Measurements from ENCODE around the gene PI4K2A.

Gene PI4K2A

DNA sequence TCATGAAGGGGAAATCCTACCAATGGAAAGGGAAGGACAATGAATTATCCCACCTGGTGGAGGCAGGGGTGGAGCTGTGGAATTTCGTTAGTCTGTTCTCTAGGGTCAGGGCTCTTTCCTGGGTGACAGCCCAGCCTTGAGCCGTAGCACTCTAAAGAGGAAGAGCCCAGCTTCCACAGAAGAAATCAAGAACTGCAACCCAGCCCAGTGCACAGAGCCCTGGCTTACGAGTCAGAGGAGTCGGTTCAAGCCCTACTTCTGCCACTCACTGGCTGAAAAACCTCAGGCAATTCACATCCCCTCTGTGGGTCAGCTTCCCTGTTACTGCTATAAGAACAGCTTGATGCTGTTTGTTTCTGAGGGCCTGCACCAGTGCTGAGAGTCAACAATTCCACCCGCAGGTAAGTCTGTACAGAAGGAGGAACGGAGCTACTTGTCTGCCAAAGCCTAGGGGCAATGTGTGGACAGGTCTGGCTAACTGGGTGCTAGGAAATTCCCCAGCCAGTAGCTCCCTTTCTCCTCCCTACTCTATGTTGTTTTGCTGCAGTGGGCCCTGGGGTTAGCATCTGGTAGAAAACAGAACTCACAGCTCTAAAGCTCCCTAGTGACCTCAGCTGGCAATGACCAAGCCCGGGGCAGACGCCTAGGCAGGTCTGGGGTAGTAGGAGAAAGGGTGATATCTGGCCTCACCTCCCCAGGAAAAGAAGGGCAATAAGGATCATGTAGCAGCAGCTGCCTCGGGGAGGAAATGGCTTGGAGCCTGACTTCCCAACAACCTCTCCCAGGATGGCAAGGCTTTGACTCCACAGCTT lies 43.3 kb downstream of the PI4K2A start:
- TF ChIP-seq, protein P1, sequence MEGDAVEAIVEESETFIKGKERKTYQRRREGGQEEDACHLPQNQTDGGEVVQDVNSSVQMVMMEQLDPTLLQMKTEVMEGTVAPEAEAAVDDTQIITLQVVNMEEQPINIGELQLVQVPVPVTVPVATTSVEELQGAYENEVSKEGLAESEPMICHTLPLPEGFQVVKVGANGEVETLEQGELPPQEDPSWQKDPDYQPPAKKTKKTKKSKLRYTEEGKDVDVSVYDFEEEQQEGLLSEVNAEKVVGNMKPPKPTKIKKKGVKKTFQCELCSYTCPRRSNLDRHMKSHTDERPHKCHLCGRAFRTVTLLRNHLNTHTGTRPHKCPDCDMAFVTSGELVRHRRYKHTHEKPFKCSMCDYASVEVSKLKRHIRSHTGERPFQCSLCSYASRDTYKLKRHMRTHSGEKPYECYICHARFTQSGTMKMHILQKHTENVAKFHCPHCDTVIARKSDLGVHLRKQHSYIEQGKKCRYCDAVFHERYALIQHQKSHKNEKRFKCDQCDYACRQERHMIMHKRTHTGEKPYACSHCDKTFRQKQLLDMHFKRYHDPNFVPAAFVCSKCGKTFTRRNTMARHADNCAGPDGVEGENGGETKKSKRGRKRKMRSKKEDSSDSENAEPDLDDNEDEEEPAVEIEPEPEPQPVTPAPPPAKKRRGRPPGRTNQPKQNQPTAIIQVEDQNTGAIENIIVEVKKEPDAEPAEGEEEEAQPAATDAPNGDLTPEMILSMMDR (IDR thresholded peaks at IDR 0.05), result no peak

DNA sequence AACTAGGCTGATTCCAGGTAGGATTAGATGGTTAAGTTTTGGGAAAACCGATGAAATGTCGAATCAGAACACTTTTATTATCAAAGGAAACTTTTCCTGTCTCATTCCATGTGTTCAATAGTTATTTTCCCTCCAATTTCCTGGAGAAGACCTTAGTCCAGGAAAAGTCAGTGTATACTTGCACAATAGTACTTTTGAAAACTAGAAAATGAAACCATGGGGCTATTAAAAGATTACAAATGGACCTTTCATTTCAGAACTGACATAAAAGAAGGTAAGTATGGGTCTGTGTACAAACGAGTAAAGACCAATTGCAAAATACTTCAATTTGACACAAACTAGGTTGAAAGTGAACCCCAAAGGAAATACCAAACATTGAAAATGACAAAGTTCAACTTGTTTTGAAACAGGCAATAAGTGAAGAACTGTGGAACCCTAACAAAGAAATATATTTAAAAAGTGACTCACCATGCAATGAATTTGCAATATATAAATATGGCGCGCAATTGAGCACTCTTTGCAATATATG lies 44.5 kb downstream of the PI4K2A start:
- TF ChIP-seq, protein P1 (IDR thresholded peaks at IDR 0.05), result no peak

DNA sequence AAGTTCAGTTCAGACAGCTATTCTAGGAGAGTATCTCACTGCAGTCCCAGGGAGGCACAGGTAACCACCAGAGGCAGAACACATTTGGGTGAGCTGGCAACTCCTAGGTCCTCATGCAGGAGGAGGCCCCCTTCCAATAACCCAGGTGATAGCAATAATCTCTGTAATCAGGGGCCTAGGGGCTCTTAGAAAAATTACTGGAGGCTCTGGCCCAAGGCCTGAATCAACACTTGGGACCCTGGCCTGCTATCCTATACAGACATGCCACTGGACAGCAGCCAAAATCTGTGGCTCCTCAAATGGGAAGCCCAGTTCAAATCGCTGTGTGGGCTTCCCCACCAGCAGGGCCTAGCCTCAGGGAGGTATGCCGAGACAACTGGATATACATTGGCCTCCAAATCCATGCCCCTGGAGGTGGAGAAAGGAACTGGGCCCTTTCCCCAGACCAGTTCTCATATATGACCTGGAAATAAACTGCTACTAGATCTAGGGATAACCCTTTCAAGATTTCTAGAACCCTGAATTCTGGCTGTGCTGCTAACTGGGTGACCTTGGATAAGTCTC lies 45.0 kb downstream of the PI4K2A start:
- TF ChIP-seq, protein P1 (IDR thresholded peaks at IDR 0.05), result no peak

DNA sequence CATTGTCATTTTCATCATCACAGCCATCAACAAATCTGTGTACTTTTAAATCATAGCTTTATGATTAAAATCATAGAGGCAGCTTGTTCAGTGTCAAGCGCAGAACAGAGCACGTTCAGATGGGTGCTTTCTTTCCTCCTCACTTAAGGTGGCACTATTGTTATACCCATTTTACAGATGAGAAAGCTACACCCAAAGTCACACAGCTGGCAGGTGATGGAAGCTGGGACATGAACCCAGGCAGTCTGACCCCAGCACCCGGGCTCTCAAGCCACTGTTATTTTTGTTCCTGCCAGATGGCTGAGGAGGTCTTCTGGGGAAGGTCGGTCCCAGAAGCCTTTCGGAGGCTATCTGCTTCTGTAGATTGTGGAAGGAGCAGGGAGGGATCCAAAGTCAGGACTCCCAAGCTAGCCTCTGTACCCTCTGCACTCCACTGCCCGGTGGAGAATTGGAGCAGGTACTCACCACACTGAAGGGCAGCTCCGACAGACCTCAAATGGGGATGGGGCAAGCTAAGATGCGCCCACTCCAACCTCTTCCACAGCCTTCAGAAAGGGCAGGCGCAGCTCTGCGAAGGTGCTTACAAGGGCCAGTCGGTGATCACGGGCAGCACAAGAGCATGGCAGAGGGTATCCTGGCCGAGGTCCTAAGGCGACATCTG lies 46.0 kb downstream of the PI4K2A start:
- TF ChIP-seq, protein P1 (IDR thresholded peaks at IDR 0.05), result no peak

DNA sequence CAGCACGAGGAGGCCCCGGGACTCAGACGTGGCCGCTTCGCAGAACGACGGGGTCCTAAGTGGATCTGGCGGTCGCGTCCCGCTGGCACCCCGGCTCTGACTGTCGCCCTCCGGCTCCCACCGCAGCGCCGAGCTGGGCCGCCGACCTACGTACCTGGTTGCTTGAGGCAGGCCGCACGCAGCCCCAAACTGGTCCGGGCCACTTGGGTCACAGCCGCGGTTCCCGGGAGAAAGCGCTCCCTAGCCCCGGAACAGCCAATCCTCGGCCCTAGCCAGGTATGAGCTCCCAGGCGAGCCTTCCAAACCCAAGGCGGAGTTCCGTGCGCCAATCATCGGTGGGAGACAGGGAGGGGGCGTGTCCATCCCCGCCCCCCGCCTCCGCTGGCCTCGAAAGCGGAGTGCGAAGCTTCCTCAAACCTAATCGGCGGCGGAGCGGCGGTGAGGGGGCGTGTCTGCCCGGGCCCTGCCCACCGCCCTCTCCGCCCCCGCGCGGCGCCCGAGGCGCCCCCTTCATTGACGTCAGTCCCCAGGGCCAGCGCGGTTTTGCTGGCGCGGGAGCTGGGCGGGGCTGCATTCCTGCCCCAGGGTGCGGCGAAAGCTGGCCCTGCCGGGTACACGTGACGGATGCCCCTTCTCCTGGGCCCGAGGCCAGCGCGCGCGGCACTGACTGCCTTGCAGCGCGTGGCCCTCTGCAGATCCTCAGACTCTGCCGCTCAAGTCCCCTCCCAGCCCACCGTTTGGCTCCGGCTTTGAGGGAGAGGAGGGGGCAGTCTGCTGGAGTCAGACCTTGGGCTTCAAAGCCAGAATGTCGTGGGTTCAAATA lies 46.7 kb downstream of the PI4K2A start, which contains the start of gene AVPI1:
AVPI1 (minus strand) TSS at position 280 of the 823 bp plus-strand sequence. CDS start 7,336 bp downstream, outside the sequence.
- TF ChIP-seq, protein P1 (IDR thresholded peaks at IDR 0.05), result no peak

DNA sequence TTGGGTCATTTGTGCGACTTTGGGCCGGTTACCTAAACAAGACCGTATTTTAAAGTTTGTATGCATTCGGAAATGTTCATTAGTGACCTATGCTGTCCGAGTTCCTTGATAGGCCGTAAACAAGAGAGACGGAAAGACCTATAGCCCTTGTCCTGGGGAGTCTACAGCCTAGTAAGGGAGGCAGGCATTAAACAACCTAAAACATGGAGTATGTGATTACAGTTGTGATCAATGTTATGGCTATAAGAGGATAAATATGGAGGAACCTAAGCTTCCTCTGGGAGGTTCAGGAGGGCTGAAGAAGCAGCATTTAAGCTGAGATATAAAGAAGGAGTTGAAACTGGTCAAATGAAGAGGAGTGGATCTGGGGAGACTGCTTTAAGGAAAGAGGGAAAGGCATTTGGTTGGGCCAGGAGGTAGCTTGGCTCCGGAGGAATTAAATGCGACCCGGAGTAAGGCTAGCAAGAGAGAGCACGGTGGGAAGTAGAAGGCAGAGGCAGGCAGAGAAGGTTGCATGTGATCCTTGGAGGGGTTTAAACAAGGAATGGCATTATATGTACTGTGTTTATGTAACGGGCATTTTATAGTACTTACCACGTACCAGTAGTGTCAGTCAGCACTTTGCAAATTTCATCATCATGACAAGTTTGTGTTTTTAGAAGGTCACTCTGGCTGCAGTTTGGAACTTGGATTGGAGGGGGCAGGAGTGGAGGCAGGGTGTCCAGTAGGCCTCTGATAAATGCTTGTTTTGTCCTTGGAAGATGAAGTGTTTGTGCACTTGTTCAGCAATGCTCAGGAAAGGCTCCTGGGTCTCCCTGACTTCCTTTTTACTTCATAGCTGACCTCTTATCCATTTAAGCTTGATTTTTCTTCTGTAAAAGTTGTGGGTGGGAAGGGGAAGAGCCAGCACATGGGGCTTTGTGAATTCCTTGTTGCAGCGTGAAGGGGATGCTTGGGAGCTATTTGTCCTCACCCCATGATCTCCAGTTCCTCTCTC lies 47.6 kb downstream of the PI4K2A start:
- TF ChIP-seq, protein P1 (IDR thresholded peaks at IDR 0.05), result no peak
